LNCaP clone FGC (cell line): Measurements from ENCODE around the gene IZUMO2.

Experiments
- DNase-seq: peaks from one replicate; pipeline ENCODE4 v3.0.0-alpha.2; 2011; ENCODE audit warnings: low read depth
- H3K4me3 ChIP-seq: 2 replicates; pipeline ENCODE4 v1.5.1; 2011; ENCODE audit warnings: mild to moderate bottlenecking, low read depth, low read length, control low read depth
- TF ChIP-seq, protein P1 (sequence below): IDR thresholded peaks from 2 replicates; pipeline ENCODE4 v1.5.1; 2012; ENCODE audit warnings: mild to moderate bottlenecking; ENCODE audit not compliant: control insufficient read depth, insufficient read depth; ENCODE audit errors: extremely low read depth

The IZUMO2 gene

DNA sequence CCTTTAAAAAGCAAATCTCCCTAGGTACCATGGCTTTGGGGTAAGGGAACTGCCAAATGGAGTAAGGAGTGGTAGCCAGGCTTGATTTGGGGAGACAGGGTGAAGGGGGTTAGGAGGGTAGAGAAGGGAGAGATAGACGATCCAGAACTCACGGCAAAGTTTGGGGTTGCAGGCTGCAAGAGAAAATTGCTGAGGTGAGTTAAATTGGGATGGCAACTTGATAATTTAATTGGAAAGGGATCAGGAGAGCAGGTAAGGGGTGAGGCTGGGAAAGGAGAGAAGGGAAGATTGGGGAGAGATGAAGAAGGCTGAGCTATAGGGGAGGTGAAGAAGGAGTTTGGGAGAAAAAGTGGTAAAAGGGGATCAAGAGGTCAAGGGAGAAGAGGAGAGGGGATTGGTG lies 4.0 kb downstream of the IZUMO2 start:
- TF ChIP-seq, protein P1, sequence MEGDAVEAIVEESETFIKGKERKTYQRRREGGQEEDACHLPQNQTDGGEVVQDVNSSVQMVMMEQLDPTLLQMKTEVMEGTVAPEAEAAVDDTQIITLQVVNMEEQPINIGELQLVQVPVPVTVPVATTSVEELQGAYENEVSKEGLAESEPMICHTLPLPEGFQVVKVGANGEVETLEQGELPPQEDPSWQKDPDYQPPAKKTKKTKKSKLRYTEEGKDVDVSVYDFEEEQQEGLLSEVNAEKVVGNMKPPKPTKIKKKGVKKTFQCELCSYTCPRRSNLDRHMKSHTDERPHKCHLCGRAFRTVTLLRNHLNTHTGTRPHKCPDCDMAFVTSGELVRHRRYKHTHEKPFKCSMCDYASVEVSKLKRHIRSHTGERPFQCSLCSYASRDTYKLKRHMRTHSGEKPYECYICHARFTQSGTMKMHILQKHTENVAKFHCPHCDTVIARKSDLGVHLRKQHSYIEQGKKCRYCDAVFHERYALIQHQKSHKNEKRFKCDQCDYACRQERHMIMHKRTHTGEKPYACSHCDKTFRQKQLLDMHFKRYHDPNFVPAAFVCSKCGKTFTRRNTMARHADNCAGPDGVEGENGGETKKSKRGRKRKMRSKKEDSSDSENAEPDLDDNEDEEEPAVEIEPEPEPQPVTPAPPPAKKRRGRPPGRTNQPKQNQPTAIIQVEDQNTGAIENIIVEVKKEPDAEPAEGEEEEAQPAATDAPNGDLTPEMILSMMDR = no peak
- DNase-seq = no peak
- H3K4me3 ChIP-seq = no peak overlapping the region

DNA sequence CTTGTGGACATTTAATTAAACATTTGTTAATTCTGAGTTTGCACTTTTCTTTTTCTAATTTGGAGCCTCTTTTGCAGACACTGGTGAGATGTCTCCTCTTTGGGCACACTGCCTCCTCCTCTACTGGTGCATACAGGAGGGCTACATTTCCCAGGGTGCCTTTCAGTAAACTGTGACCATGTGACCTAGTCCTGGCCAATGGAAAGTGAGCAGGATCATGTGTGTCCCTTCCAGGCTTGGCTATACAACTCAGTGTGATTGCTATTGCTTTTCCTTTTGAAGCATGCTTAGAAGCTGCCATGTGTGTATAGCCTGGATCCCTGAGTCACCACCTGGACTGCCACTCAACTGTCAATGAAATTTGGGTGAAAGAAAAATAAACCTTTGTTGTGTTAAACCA lies 4.5 kb downstream of the IZUMO2 start:
- no peak overlapping the region for H3K4me3 ChIP-seq
- DNase-seq = no peak
- TF ChIP-seq, protein P1 = no peak

DNA sequence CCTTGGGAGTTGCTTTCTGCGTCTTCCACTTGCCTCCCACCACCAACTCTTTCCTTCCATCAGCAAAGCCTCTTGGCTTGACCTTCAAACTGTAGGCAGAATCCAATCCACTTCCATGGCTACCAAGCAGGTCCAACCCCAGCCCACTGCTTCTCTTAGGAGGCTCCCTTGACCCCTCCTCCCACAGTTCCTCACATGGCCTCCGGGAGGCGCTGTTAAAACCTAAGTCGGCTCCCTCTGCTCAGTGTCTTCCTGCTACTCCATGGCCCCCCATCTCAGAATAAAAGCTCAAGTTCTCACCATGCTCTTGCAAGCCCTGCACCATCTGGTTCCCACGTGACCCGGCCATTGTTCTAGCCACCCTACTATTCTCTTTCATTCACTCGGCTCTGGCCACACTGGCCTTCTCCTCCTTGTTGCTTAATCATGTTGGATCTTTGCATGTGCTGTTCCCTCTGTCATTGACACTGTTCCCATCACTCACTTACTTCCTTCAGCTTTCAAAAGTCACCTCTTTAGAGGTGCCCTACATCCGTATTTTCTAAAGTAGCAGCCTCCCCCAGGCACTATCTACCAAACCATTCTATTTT lies 7.5 kb downstream of the IZUMO2 start:
- H3K4me3 ChIP-seq = no peak overlapping the region
- DNase-seq = no peak
- TF ChIP-seq, protein P1 = no peak

DNA sequence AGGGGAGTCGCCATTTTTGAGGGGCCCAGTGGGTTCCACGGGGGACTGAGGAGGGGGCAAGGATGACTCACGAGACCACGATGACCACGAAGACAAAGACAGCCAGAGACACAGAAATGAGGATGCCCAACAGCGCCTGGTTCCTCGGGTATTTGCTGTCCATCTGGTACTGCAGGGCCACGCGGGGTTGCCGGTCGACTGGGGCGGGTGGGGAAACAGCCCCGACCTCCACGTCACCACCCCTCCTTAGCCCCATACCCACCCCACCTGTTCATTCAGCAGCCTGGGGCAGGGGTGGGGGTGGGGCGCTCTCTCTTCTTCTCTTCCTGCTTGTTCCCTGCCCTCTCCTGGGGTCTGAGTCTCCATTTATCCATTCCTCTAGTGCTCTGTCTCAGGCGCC lies 8.6 kb downstream of the IZUMO2 start:
- TF ChIP-seq, protein P1 = no peak
- no peak overlapping the region for H3K4me3 ChIP-seq
- DNase-seq = no peak

DNA sequence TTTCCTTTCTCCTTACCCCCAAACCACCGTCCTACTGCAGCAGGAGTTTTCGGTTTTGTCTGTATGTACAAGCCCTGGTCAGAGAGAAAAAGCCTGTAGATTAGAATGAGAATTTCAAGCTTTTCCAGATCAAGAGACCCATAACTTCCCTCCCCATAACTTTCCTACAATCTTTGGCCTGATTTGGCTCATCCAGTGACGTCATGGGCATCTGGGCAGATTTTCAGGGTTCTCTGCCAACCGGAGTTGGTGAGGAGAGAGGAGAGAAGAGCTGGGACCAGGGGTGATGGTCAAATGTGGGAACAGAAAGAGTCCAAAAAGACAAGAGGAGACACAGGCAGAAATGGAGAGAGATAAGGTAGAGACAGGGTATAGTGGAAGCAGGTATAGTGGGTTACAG lies 10.5 kb downstream of the IZUMO2 start:
- no peak overlapping the region for H3K4me3 ChIP-seq
- no peak for DNase-seq
- TF ChIP-seq, protein P1 = no peak

DNA sequence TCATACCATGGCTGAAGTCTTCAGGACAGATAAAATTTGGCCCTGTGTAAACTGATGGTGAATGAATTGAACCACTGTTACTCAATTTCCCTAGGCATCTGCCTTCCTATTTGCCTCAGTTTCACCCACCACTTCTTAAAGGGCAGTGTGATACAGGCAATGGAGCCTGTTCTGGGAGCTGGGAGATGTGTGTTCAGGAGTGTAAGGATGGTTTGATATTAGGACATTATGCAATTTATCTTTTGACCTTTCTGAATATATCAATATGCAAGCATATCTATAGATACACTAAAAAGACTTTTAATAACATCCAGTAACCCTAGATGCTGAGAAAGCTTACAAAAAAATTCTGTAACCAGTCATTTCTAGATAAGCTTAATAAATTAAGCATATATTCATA lies 14.6 kb downstream of the IZUMO2 start:
- TF ChIP-seq, protein P1 = no peak
- no peak for DNase-seq
- H3K4me3 ChIP-seq = no peak overlapping the region
